HG03025 (cell line): ENCODE data around the gene TCEA2.

Source experiments
- ATAC-seq: cut with Tn5 transposase; IDR thresholded peaks from one replicate; pipeline ENCODE4 v1.9.1; 2021; ENCODE audit warnings: mild to moderate bottlenecking, moderate library complexity; ENCODE audit not compliant: unreplicated experiment, low FRiP score

Gene TCEA2

DNA sequence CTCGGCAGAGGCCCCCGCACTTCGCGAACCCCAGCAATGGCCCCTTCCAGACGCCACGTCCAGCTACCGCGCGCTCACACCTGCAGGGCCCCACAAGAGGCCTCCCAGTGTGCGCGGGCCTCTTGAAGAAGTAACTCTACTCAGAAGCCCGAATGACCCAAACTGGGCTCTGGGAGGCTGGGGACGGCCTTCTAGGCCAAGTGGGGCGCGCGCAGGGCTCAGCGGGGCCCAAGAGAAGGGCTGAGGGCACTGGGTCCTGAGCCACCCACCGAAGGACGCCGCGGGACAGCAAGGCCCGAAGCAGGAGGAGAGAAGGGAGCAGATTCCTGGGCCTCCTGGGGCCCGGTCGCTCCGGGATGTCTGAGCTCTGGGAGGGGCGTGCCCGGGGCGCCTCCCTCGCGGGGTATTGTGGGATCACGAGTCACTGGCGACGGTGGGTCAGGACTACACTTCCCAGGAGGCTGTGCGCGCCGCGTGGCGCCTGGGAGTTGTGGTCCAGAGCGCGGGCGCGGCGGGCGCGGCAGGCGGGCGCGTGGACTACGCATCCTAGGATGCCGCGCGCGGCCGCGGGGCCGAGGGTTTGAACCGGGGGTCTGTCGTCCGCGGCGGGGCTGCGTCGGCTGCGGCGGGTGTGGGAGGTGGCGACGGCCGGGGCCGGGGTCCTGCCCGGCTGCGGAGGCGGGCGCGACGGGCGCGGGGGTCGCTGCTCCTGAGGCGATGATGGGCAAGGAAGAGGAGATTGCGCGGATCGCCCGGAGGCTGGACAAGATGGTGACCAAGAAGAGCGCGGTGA, at the start of gene TCEA2:
TSS of gene TCEA2 (plus strand) at position 603 of the 793 bp plus-strand sequence. CDS start at position 718, 115 bp downstream.
- ATAC-seq: peak; percentile 68

- no peak for ATAC-seq
Measured at GRCh38 chr20:64015635-64016034, 47.4 kb upstream of the TCEA2 start.

- no peak for ATAC-seq
Measured at GRCh38 chr20:64021124-64021975, 41.6 kb upstream of the TCEA2 start.

- no peak for ATAC-seq
Measured at GRCh38 chr20:64022671-64023360, 40.2 kb upstream of the TCEA2 start.

DNA sequence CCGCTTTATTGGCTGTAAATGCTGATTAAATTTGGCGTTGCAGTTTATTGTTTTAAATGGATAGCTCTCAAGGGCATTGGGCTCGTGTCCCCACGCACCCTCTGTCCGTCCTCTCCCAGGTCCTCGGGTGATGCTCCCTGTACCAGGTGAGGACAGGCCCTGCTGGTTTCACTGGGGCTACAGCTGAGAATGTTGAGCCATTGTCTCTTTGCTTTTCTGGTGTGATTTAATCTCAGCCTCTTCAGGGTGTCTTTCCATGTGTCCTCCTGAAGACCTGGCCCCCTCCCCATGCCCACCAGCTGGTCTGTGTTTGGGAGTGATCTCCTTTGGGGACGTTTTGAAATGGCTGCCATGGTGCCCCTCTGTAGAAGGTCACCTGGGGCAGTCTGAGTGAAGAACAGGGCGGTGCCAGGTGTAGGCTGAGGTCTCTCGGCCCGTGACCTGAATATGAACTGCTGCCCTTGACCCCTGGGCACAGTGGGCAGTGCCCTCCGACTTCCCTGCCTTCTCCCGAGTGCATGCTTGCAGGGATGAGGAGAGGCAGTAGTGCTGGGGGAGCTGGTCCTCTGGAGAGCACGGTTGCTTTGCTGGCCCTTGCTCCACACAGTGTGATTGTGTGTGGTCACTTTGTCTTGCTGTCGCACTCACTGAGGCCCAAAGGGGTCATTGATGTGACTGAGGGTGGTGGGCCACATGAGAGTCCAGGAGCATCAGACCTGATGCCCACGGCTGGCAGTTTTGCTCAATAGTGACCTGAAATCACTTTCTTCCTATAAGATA, 39.4 kb upstream of the TCEA2 start:
- ATAC-seq: no peak

DNA sequence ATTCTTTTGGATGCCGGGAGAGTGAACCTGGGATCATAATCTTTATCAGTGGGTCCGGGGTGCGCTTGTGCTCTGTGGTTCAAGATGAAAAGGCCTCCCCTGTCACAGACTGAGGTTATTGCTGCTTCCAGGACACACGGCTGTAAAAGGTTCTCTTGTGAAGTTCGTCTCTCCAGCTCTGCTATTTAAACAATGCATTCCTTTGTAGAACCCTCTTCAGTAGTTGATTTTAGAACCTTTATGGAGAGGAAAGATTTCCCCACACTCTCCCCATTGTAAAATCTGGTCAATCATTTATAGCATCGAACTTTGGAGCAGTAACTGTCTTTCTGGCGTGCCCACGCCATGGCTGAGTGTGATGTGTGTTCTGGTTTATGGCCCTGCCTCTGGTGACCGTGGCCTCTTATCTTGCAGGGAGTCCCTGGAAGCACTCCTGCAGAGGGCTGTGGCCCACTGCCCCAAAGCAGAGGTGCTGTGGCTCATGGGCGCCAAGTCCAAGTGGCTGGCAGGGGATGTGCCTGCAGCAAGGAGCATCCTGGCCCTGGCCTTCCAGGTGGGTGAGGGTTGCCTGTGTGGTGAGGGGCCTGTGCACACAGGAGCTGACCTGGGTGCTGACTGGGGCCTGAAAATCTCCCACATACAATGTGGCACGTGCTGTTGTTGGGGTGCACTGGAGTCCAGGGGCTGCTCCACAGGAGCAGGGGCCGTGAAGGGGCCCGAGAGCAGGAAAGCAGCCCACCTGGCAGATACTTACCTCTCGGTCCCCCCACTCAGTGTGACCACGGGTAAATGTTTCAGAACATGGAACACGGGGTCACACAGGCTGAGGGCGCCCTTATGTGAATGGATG, 38.6 kb upstream of the TCEA2 start:
- no peak for ATAC-seq

DNA sequence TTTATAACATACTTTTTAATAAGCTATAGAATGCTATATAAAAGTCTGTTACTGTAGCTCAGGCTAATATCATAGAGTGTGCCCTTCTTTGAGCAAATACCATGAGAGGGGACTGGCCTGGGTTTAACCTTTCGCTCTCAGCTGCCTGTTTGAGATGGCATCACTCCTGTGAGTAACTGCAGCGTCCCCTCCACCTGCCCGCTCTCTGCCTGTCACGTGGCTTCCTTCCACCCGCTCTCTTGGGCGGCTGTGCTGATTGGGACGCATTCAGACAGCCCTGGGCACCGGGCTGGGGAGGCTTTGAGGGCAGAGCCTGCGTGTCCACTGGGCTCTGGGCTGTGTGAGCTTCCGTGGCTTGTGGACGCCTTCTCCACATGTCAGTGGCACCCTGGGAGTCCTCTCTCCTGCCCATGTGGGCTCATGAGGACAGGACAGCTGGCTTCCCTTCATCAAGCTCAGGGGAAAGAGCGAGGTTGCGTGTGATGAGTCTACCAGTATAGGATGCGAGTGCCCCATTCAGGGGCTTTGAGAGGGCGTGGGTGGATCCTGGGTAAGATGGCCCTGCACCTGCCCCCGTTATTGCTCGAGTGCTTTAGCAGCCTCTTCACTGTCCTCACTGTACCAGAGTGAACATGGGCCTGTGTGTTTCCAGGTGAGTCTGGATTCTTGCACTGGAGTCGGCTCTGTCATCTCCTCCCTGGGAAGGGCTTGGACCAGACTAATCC, 37.7 kb upstream of the TCEA2 start:
- ATAC-seq: no peak

GRCh38 chr20:64025826-64026412, 37.1 kb upstream of the TCEA2 start:
- no peak for ATAC-seq

GRCh38 chr20:64027981-64028685, 34.9 kb upstream of the TCEA2 start:
- no peak for ATAC-seq

GRCh38 chr20:64029293-64030117, 33.5 kb upstream of the TCEA2 start:
- no peak for ATAC-seq

DNA sequence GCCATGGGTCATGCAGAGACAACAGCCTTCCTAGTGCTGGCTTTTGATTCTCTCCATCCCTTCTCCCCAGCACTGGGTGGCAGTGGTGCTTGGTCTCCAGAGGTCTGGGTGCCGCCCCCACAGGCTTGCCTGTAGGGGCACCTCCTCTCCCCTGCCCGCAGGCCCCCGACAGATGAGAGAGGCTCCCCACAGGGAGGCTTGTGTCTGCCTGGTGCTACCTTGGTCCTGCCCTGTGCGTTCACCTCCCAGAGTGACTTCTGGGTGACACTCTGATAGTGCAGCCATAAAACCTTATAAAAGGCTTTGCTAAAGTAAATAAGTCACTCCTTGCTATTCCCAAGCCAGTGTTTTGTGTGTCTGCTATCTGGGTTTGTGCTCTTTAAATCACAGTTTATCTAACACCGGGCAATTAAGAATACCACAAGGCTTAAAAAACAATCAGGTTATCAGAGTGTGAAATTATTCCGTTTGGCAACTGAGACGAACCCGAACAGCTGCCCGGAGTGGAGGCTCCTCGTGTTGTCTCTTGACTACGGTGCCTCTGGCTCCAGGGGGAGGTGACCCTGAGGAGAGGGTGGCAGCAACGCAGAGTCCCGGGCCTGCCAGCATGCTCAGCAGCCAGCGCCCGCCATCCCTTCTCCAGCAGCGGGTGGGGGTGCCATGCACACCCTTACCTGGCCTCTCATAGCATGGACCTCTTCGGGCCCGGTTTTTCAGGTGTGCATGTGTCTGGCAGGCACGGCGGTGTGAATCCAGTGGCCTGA, 32.4 kb upstream of the TCEA2 start:
- no peak for ATAC-seq

- ATAC-seq: no peak
Measured at GRCh38 chr20:64031822-64032314, 31.1 kb upstream of the TCEA2 start.

GRCh38 chr20:64032706-64033624, 30.0 kb upstream of the TCEA2 start:
- ATAC-seq: no peak

DNA sequence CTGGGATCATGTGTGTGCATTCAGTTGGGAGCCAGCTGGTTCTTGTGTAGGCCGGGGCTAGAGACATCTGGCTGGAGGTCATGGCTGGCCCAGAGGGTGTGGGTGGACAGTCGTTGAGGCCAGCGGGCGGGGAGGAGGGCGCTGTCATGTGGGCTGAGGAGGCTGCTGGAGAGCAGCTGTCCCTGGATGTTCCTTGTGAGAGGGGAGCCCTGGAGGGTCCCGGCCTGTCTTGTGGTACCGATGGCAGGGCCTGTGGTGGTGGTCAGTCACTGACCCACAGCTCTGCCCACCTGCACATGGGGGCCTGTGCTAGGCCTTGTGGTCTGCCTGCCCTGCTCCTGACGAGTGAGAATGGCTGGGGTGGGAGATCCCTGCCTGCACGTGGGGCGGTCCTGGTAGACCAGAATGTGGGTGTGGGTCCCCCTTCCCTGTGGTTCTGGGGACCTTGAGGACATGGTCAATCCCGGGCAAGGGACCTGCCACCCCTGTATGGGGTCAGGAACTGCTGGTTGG, 29.0 kb upstream of the TCEA2 start:
- no peak for ATAC-seq
